Nephron progenitor cell (in vitro differentiated cells): ENCODE data around the gene RNF111.

Experiments used
- DNase-seq: peaks from one replicate; pipeline ENCODE4 v3.0.0; 2021
- H3K27ac Mint-ChIP-seq: 2 replicates; pipeline ENCODE4 v1.8.0; 2021; ENCODE audit warnings: mild to moderate bottlenecking, moderate library complexity, mixed read lengths
- H3K27me3 Mint-ChIP-seq: 2 replicates; pipeline ENCODE4 v1.8.0; 2021; ENCODE audit warnings: mild to moderate bottlenecking, low read depth, mixed read lengths; ENCODE audit not compliant: poor library complexity
- H3K36me3 Mint-ChIP-seq: 2 replicates; pipeline ENCODE4 v1.8.0; 2021; ENCODE audit warnings: low read depth, mixed read lengths
- H3K4me1 Mint-ChIP-seq: 2 replicates; pipeline ENCODE4 v1.8.0; 2021; ENCODE audit warnings: mixed read lengths
- H3K4me3 Mint-ChIP-seq: 2 replicates; pipeline ENCODE4 v1.8.0; 2021; ENCODE audit warnings: mild to moderate bottlenecking, moderate library complexity, mixed read lengths
- H3K9me3 Mint-ChIP-seq: 2 replicates; pipeline ENCODE4 v1.8.0; 2021; ENCODE audit warnings: mild to moderate bottlenecking, moderate library complexity, mixed read lengths
- TF ChIP-seq, protein P1 (sequence below): fragments of 200-600 bp; sonication (generic); IDR thresholded peaks from 2 replicates; pipeline ENCODE4 v1.5.0; 2021; ENCODE audit warnings: antibody characterized with exemption

RNF111 gene

DNA sequence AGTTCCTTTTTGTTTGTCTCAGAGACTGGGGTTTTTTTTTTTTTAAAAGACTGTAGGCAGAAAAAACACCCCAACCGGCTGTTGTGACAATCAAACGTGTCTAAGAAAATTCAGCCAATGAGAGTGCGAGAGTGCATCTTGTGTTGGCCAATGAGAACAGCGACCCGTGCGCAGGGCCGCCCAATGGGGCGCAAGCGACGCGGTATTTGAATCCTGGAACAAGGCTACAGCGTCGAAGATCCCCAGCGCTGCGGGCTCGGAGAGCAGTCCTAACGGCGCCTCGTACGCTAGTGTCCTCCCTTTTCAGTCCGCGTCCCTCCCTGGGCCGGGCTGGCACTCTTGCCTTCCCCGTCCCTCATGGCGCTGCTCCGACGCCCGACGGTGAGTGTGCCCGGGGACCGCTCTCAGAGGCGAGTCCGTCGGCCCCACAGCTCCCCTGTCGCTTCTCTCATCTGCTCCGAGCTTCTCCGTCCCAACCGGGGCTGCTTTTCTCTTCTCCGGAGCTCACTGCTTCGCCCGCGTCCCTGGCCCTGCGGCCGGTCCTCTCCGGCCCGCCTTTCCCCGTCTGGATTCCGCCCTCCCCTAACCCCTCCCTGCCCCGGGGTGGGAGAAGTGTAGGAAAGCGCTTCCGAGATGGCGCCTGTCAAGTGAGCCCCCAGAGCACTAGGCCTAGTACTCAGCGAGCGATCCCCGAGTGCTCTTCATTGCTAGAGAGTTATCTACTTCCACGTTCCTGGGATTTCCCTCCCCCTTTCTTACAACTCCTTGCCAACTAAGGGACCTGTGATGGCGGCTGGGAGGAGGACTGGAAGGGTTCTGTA lies 117.7 kb downstream of the RNF111 start, which contains the start of gene CCNB2:
TSS of gene CCNB2 (plus strand) at position 235 of the 821 bp plus-strand sequence. CDS start at position 358, 123 bp downstream.
- TF ChIP-seq, protein P1, sequence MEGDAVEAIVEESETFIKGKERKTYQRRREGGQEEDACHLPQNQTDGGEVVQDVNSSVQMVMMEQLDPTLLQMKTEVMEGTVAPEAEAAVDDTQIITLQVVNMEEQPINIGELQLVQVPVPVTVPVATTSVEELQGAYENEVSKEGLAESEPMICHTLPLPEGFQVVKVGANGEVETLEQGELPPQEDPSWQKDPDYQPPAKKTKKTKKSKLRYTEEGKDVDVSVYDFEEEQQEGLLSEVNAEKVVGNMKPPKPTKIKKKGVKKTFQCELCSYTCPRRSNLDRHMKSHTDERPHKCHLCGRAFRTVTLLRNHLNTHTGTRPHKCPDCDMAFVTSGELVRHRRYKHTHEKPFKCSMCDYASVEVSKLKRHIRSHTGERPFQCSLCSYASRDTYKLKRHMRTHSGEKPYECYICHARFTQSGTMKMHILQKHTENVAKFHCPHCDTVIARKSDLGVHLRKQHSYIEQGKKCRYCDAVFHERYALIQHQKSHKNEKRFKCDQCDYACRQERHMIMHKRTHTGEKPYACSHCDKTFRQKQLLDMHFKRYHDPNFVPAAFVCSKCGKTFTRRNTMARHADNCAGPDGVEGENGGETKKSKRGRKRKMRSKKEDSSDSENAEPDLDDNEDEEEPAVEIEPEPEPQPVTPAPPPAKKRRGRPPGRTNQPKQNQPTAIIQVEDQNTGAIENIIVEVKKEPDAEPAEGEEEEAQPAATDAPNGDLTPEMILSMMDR, result no peak
- DNase-seq, result peak; percentile 84
- H3K36me3 Mint-ChIP-seq, result peaks cover 42% of the 10 kb centered on the region
- H3K9me3 Mint-ChIP-seq, result no peaks in the 10 kb centered on the region
- peak within 1 kb of the TSS; percentile 97 for H3K4me3 Mint-ChIP-seq
- peaks cover 27% of the 10 kb centered on the region for H3K4me1 Mint-ChIP-seq
- peak within 1 kb of the TSS; percentile 97 for H3K27ac Mint-ChIP-seq
- H3K27me3 Mint-ChIP-seq, result no peaks in the 10 kb centered on the region

- Mint-ChIP-seq H3K4me3 (peak overlapping the region; percentile 97), H3K4me1 (peaks cover 27% of the 10 kb centered on the region), H3K36me3 (peaks cover 44% of the 10 kb centered on the region), H3K27me3 (no peaks in the 10 kb centered on the region), H3K27ac (no peak overlapping the region), H3K9me3 (no peaks in the 10 kb centered on the region)
- DNase-seq, result no peak
- TF ChIP-seq, protein P1, result no peak
These were observed 118.4 kb downstream of the RNF111 start for GRCh38 chr15:59105854-59106253.

DNA sequence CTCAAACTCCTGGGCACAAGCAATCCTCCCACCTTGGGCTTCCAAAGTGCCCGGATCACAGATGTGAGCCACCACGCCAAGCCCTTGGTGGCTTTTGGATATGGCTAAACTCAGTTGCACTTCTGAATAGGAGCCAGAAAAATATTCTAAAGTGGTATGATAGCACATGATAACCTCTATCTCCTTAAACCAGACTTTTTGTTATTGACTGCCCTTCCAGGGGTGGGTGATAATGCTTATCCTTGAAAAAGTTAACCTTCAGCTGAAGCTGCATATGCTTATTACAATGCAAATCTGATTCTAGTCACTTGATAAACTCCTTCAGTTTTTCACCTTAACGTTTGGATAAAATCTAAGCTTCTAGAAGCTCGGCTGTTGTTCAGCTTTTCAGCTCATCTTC lies 123.8 kb downstream of the RNF111 start:
- Mint-ChIP-seq H3K4me1 (peaks cover 11% of the 10 kb centered on the region), H3K9me3 (no peaks in the 10 kb centered on the region), H3K36me3 (peaks cover 86% of the 10 kb centered on the region), H3K27ac (peak overlapping the region; percentile 40), H3K4me3 (no peak overlapping the region), H3K27me3 (no peaks in the 10 kb centered on the region)
- DNase-seq, result no peak
- TF ChIP-seq, protein P1, result no peak

DNA sequence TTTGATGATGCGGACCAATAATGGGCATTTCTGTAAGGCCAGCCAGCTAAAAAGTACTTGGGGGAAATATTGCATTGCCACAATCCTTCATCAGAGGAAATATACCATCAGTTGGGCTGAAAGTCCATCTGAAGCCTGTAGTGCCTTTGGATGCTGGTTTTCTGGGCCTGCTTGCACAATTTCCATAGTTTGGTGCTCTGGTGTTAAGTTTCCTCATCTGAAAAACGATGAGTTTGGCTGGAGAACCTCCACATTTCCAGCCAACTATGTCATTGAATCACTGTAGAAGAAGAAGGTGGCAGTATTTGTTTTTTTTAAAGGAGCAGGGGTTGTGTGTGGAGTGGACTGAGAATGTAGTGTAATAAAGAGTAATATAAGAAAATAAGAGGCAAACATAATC lies 127.6 kb downstream of the RNF111 start:
- no peak for DNase-seq

DNA sequence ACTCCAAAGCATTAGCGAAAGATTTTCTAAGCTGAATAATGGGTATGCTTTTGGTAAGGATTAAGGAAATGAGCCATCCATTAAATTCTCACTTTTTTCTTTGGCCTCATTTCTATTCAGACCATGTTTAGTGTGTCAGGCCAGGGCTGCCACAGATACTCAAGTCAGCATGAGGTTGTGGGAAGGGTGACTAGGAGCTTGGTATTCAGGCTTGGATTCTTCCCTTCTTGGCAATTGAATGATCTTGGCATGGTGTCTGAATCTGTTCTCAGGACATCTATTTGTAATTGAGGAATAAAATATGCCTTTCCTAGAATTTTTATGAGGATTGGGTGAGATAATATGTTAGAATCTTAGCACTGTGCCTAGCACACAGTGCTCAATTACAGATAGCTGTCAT lies 128.7 kb downstream of the RNF111 start:
- peaks cover 81% of the 10 kb centered on the region for H3K36me3 Mint-ChIP-seq

More for the DNA sequence above, 127.6 kb downstream of the RNF111 start:
- peaks cover 81% of the 10 kb centered on the region for H3K36me3 Mint-ChIP-seq
- H3K4me1 Mint-ChIP-seq, result no peaks in the 10 kb centered on the region
- no peaks in the 10 kb centered on the region for H3K27me3 Mint-ChIP-seq
- H3K4me3 Mint-ChIP-seq, result no peak overlapping the region
- no peak overlapping the region for H3K27ac Mint-ChIP-seq
- TF ChIP-seq, protein P1, result no peak
- no peaks in the 10 kb centered on the region for H3K9me3 Mint-ChIP-seq

More for the DNA sequence above, 128.7 kb downstream of the RNF111 start:
- TF ChIP-seq, protein P1, result no peak
- no peaks in the 10 kb centered on the region for H3K4me1 Mint-ChIP-seq
- no peak overlapping the region for H3K4me3 Mint-ChIP-seq
- H3K27me3 Mint-ChIP-seq, result no peaks in the 10 kb centered on the region
- H3K27ac Mint-ChIP-seq, result no peak overlapping the region
- no peak for DNase-seq
- no peaks in the 10 kb centered on the region for H3K9me3 Mint-ChIP-seq
